Spinal cord (tissue), 10 donors: ENCODE measurements around the gene RNF40. TPM values are rescaled to one million over a fixed set of nuclear protein-coding genes. Genes with fewer than 3 reads are reported as not detected.

Experiments used
- DNase-seq, 6 donors: peaks; one replicate each; pipeline versions ENCODE4 v3.0.0 to v3.0.0-alpha.2; 2013 to 2015; ENCODE audit warnings: low spot score in 6 of 6, low read depth in 4 of 6
- H3K27ac ChIP-seq: one replicate; pipeline ENCODE4 v1.5.1; 2013; ENCODE audit warnings: low read depth, low read length, control low read depth
- H3K27me3 ChIP-seq: one replicate; pipeline ENCODE4 v1.6.1; 2013; ENCODE audit warnings: low read length; ENCODE audit not compliant: control insufficient read depth, insufficient read depth
- H3K36me3 ChIP-seq: one replicate; pipeline ENCODE4 v1.6.1; 2013; ENCODE audit warnings: low read length; ENCODE audit not compliant: control insufficient read depth, insufficient read depth
- H3K4me1 ChIP-seq: one replicate; pipeline ENCODE4 v1.6.1; 2013; ENCODE audit warnings: low read length; ENCODE audit not compliant: control insufficient read depth, insufficient read depth
- H3K4me3 ChIP-seq: one replicate; pipeline ENCODE4 v1.5.1; 2013; ENCODE audit warnings: low read depth, low read length, control low read depth
- H3K9me3 ChIP-seq: one replicate; pipeline ENCODE4 v1.6.1; 2013; ENCODE audit warnings: low read length; ENCODE audit not compliant: control insufficient read depth, insufficient read depth
- WGBS: methylation state at CpG from one replicate; pipeline ENCODE4 v1.1.5; 2013; ENCODE audit warnings: missing lambda C conversion rate; ENCODE audit not compliant: insufficient coverage; 5-methylcytosine and 5-hydroxymethylcytosine counted together
- polyA plus RNA-seq, 2 donors: library from polyadenylated mRNA; unstranded; fragments of 120-200 nt; gene quantifications; one replicate each; pipeline ENCODE4 v1.2.1, GENCODE V29; 2013; ENCODE audit not compliant: insufficient read length in 2 of 2
- total RNA-seq, 2 donors: library from RNA; depleted of rRNA in 1 of 2; stranded (reverse); fragments of 120-200 nt in 1 of 2; fragments of >200 nt in 1 of 2; gene quantifications; one replicate each; pipeline versions ENCODE4 v1.2.3 to v1.2.4, GENCODE V29; 2013 to 2014
- donor health status: healthy.

The RNF40 gene
- total and polyA plus RNA-seq, 4 donors, result 70.7 to 132 (median 115) TPM

DNA sequence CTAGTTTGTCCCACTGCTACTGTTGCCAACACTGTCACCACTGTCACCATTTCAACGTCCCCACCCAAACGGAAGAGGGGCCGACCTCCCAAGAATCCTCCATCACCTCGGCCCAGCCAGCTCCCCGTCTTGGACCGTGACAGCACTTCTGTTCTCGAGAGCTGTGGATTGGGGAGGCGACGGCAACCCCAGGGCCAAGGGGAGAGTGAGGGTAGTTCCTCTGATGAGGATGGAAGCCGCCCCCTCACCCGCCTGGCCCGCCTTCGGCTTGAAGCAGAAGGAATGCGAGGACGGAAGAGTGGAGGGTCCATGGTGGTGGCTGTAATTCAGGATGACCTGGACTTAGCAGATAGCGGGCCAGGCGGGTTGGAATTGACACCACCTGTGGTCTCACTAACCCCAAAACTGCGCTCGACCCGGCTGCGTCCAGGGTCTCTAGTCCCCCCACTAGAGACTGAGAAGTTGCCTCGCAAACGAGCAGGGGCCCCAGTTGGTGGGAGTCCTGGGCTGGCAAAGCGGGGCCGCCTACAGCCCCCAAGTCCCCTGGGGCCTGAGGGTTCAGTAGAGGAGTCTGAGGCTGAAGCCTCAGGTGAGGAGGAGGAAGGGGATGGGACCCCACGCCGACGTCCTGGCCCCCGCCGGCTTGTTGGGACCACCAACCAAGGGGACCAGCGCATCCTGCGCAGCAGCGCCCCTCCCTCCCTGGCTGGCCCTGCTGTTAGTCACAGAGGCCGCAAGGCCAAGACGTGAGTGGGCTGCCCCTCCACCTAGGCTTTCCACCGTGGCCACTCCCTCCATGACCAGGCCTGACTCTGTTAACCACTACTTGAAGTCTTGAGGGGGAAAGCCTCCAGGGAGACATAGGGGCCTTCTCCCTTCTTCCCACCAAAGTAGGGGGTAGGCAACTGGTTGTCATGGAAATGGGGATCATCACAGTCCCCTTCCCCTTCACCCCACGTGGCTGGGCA is 22.9 kb upstream of the RNF40 start:
- H3K27ac ChIP-seq, result no peak overlapping the region
- no peak overlapping the region for H3K4me3 ChIP-seq
- H3K4me1 ChIP-seq, result no peaks in the 10 kb centered on the region
- H3K27me3 ChIP-seq, result no peaks in the 10 kb centered on the region
- H3K36me3 ChIP-seq, result peaks cover 81% of the 10 kb centered on the region
- no peaks in the 10 kb centered on the region for H3K9me3 ChIP-seq
- no peak for DNase-seq
- 90% methylated on average over 22 of the region's 37 CpGs for WGBS

DNA sequence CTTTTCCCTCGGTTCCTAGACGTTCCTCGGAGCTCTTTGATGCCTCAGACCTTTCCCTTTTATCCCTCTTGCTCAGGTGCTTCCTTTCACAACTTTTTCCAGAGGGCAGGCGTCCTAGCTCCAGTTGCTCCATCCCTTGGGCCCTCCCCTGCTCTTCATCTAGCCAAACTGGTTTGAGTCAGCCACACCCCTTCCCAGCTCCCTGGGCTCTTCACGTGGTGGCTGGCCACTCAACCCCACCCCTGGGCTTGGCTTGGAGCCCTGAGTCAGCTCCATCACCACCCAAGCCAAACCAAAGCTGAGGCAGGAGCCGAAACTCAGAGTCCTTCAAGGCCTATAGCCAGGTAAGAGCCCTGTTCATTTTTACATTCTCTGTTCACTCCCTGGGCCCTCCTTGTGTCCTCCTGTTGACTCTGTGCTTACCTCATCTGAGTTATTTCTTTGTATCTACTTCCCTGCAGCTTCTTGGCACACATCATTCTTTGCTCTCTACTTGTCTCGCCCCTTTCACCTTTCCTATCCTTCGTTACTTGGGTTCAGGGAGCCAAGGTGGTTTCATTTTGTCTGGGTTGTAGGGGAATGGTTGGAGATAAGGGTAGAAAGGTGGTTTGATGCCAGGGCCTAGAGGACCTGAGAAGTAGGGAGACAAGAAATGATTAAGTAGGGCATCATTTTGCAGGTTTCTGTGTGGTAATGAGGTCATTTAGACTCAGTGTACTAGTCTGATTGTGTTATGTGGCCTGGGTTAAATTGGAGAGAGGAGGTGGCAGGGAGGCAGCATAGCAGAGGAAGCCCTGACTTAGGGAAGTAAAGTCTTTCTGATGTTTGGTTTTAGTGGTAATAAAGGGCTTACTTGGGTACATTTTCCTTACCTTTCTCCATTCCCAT is 21.5 kb upstream of the RNF40 start:
- peak in 1 of 6 donors; percentile 37 for DNase-seq

DNA sequence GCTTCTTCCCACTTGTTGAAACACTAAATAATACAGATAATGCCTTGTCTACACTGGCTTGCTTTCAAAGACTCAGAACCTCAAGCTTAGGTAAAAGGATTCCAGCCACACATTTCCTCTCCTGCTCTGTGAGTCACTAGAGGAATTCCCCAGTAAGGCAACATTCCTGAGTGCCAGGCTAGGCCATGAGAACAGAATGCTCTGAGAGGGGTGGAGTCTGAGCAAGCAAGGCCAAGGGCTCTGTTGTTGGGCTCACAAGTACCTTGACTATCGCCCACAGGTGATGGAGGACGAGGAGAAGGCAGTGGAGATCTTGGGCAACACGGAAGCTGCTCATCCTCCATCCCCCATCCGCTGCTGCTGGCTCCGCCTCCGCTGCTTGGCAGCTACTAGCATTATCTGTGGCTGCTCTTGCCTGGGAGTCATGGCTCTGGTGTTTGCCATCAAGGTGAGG is 20.6 kb upstream of the RNF40 start:
- H3K27me3 ChIP-seq, result no peaks in the 10 kb centered on the region
- no peak overlapping the region for H3K4me3 ChIP-seq
- H3K27ac ChIP-seq, result no peak overlapping the region
- 100% methylated on average over 5 of the region's 6 CpGs for WGBS
- DNase-seq, result no peak
- no peaks in the 10 kb centered on the region for H3K9me3 ChIP-seq
- H3K4me1 ChIP-seq, result no peaks in the 10 kb centered on the region
- peaks cover 62% of the 10 kb centered on the region for H3K36me3 ChIP-seq

More for the DNA sequence above, 21.5 kb upstream of the RNF40 start:
- Histone ChIP-seq H3K4me1 (no peaks in the 10 kb centered on the region), H3K27ac (no peak overlapping the region), H3K9me3 (no peaks in the 10 kb centered on the region), H3K27me3 (no peaks in the 10 kb centered on the region), H3K36me3 (peaks cover 70% of the 10 kb centered on the region), H3K4me3 (no peak overlapping the region)
- WGBS, result 60% methylated on average over 6 of the region's 8 CpGs

DNA sequence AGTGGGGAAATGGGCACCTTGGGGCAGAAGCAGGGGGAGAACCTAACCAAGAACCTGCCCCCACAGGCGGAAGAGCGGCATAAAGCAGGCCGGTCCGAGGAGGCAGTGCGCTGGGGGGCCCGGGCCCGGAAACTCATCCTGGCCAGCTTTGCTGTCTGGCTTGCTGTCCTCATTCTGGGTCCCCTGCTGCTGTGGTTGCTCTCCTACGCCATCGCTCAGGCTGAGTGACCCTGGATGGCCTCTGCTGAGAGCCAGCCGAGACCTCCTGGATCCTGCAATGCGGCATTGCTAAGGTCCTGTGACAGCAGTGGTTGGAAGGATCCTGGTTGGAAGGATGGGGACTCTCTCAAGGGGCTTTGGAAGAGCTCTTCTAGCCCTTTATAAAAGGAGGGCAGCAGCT is 18.4 kb upstream of the RNF40 start:
- H3K9me3 ChIP-seq, result no peaks in the 10 kb centered on the region
- WGBS, result 94% methylated on average over 8 of the region's 11 CpGs
- peaks cover 40% of the 10 kb centered on the region for H3K36me3 ChIP-seq
- H3K27me3 ChIP-seq, result no peaks in the 10 kb centered on the region
- peaks cover 5% of the 10 kb centered on the region for H3K4me1 ChIP-seq
- no peak for DNase-seq
- no peak overlapping the region for H3K4me3 ChIP-seq
- H3K27ac ChIP-seq, result no peak overlapping the region

DNA sequence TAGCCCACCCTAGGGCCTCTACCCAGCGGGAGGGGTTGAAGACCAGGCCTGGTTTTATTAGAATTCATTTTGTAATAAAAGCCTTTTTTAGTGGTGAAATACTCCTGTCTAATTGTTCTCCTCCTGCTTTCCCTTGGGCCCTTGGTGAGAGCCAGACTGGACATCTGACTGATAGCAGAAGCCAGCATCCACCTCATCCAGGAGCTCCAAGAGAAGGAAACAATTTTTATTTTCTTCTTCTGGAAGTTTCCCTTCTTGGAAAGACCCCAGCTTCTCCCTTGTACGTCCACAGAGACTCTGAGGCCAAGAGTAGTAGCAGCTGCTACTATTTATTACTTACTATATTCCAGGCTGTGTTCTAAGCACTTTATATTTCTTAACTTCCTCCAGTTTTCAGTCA is 17.9 kb upstream of the RNF40 start:
- WGBS, result 100% methylated on average over 1 of the region's 2 CpGs
- Histone ChIP-seq H3K27ac (no peak overlapping the region), H3K9me3 (no peaks in the 10 kb centered on the region), H3K36me3 (peaks cover 35% of the 10 kb centered on the region), H3K27me3 (no peaks in the 10 kb centered on the region), H3K4me3 (no peak overlapping the region), H3K4me1 (peaks cover 8% of the 10 kb centered on the region)
- DNase-seq, result no peak

DNA sequence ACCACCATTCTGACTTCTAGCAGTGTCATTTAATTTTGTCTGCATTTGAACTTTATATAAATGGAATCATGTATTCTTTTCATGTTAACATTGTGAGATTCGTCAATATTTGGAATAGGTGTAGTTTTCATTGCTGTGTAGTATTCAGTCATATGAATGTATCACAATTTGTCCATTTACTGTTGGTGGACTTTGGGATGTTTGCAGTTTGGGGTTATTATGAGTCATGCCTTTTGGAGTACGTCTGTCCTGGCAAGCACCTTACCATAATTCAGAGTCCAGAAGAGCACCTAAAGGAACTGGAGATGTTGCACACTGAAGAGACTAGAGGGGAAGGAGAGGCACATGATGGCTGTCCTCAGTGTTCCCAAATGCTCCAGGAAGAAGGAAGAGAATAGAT is 17.0 kb upstream of the RNF40 start:
- peaks cover 29% of the 10 kb centered on the region for H3K36me3 ChIP-seq
- no peaks in the 10 kb centered on the region for H3K9me3 ChIP-seq
- H3K4me1 ChIP-seq, result peaks cover 12% of the 10 kb centered on the region
- H3K4me3 ChIP-seq, result no peak overlapping the region
- WGBS, result no CpG with 5 or more reads among the region's 2 CpGs
- no peak for DNase-seq
- H3K27me3 ChIP-seq, result no peaks in the 10 kb centered on the region
- no peak overlapping the region for H3K27ac ChIP-seq

DNA sequence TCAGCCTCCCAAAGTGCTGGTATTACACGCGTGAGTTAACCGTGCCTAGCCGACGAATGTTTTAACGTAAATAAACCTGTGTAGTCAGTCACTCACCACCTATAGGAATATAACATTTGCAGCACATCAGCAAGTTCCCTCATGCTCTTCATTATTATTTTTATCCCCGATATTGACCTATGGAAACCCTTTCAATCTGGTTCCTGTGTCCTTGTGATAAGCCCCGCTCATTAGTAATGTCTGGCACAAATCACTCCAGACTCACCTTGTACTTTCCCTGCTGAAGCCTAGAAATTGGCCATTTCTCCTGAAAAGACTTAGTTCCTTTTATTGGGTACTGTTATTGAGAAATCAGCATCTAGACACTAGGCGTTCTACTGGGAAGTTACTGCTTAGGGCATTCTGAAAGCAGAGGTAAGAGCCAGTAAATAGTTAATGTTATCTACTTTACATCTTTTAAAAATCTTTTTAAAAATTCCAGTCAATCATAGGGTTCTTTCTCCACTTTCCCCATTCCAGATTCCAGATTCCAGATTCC is 15.4 kb upstream of the RNF40 start:
- H3K27me3 ChIP-seq, result no peaks in the 10 kb centered on the region
- no peaks in the 10 kb centered on the region for H3K9me3 ChIP-seq
- DNase-seq, result no peak
- 100% methylated on average over 6 of the region's 9 CpGs for WGBS
- H3K4me1 ChIP-seq, result peaks cover 12% of the 10 kb centered on the region
- no peak overlapping the region for H3K4me3 ChIP-seq
- H3K27ac ChIP-seq, result no peak overlapping the region
- peaks cover 29% of the 10 kb centered on the region for H3K36me3 ChIP-seq

DNA sequence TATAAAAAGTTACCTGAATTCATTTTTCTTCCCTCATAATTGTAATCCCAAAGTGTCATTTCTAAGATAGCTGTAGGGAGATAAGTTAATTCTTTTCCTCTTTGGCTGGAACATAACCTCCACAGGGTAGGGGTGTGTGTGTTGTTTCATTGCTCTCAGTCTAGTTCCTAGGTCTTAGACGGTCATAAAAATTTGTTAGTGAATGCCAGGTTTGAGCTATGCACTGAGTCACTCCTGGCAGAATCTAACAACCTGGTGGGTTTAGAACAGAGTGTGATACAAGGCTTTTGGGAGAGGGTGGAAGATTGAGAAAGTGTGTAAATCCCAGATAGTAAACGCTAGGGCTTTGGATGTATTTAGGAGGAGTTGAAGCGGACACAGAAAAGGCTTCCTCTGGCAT is 14.8 kb upstream of the RNF40 start:
- Histone ChIP-seq H3K4me3 (peak overlapping the region; percentile 68), H3K36me3 (peaks cover 28% of the 10 kb centered on the region), H3K9me3 (no peaks in the 10 kb centered on the region), H3K27me3 (no peaks in the 10 kb centered on the region), H3K27ac (no peak overlapping the region), H3K4me1 (peaks cover 12% of the 10 kb centered on the region)
- DNase-seq, result no peak
- 65% methylated on average over 3 of the region's 3 CpGs for WGBS

DNA sequence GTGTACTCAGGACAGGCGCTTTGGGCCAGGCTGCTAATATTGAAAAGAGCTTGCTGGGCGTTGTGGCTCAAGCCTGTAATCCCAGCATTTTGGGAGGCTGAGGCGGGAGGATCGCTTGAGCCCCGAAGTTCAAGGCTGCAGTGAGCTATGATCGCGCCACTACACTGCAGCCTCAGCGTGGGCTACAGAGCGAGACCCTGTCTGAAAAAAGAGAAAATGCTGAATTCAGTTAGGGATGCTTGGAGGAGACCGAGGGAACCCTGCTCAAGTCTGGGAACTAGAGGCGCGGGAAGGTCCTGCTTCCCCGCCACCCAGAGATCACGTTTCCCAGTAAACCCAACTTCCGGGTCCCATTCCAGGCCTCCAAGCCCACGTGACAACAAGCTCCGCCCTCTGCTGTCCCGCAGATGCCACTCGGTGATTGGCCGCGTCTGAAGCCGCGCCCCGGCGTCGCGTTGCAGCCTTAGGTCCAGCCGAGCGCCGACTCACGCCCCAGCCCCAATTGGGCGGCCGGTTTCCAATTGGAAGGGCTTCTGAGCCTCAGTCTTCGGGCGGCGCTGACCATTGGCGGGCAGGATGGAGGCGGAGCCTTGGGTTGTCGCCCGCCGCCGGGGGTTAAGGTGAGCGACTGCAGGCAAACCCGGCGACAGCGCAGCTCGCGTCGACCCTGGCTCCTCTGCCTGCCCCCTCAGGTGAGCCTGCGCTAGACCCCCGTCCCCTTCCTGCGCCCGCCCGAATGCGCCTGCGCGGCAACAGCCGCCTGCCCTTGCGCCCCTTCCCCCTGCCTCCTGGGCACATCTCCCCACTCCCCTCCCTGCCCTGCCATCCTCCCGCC is 14.1 kb upstream of the RNF40 start, which contains the start of gene PHKG2:
Gene PHKG2, plus strand, starts transcription at position 627 of the 835 bp plus-strand sequence. CDS start 396 bp downstream, outside the sequence.
- Histone ChIP-seq H3K27ac (peak within 1 kb of the TSS; percentile 64), H3K36me3 (peaks cover 26% of the 10 kb centered on the region), H3K27me3 (no peaks in the 10 kb centered on the region), H3K4me3 (peak within 1 kb of the TSS; percentile 68), H3K9me3 (no peaks in the 10 kb centered on the region), H3K4me1 (peaks cover 12% of the 10 kb centered on the region)
- DNase-seq, result peak; percentile 95 to 99 (median 96)
- WGBS, result 3% methylated on average over 60 of the region's 60 CpGs
